Left forelimb (tissue), 1 donor: ENCODE data around the gene GPRC5C.
"Not testable (repeated sequence)": the region's sequence is repeated elsewhere in the genome, so short reads cannot be mapped to it uniquely, and the experiment has no call there.

Source experiments
- DNase-seq: peaks from one replicate; pipeline ENCODE4 v3.0.0-alpha.2; 2018; ENCODE audit warnings: low spot score

Gene GPRC5C

DNA sequence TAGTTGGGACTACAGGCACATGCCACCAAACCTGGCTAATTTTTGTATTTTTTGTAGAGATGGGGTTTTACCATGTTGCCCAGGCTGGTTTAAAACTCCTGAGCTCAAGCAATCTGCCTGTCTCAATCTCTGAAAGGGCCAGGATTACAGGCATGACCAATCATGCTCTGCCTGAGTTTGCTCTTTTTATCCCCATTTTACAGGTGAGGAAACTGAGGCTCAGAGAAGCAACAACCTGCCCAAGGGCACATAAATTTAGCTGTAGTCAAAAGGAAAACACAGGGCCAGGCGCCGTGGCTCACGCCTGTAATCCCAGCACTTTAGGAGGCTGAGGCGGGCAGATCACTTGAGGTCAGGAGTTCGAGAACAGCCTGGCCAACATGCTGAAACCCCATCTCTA lies 26.6 kb upstream of the GPRC5C start:
- DNase-seq: not testable (repeated sequence)

GRCh38 chr17:74407384-74407783 lies 24.5 kb upstream of the GPRC5C start:
- DNase-seq: no peak

- no peak for DNase-seq
Measured at GRCh38 chr17:74408262-74408661, 23.6 kb upstream of the GPRC5C start.

- DNase-seq: no peak
Measured at GRCh38 chr17:74408815-74409214, 23.1 kb upstream of the GPRC5C start.

GRCh38 chr17:74410001-74410443 lies 21.9 kb upstream of the GPRC5C start:
- DNase-seq: no peak

DNA sequence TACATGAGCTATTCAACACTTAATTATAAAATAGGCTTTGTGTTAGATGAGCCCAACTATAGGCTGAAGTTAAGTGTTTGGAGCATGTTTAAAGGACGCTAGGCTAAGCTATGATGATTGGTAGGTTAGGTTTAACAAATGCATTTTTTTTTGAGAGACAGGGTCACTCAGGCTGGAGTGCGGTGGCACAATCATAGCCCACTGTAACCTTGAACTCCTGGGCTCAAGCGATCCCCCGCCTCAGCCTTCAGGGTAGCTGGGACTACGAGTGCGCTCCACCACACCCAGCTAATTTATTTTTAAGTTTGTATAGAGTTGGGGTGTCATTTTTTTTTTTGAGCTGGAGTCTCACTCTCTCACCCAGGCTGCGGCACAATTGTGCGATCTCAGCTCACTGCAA lies 19.3 kb upstream of the GPRC5C start:
- DNase-seq: no peak

DNA sequence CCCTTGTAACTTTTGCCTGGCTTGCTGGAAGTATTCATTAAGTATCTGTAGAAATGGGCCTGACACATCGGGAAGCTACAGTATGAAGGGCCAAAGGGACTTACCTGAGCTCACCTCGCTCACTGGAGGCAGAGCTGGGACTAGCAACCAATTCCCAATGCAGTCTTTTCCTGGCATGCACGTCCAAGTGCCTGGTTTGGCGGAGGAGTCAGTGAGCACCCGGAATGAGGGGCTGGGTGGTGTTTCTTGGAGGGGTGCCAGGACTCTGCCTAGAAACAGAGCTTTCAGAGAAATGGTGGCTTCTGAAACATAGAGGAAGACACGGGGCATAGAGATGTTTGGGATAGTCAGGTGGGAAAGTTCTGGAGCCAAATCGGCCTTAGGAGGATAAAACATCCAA lies 18.4 kb upstream of the GPRC5C start:
- no peak for DNase-seq

DNA sequence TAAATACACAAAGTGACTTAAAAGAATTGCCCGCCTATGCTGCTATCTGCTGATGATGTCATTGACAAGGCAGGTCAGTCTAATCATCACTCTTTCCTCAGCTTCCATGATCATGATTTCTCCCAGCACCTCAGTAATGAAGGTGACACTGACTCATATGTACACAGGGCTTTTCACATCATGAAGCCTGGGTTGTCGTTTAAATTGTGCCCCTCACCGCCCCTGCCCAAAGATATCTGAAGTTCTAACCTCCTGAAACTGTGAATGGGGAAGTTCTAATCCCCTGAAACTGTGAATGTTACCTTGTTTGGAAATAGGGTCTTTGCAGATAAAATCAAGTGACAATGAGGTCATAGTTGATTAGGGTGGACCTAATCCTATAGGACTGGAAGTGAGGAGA lies 17.4 kb upstream of the GPRC5C start:
- DNase-seq: no peak

DNA sequence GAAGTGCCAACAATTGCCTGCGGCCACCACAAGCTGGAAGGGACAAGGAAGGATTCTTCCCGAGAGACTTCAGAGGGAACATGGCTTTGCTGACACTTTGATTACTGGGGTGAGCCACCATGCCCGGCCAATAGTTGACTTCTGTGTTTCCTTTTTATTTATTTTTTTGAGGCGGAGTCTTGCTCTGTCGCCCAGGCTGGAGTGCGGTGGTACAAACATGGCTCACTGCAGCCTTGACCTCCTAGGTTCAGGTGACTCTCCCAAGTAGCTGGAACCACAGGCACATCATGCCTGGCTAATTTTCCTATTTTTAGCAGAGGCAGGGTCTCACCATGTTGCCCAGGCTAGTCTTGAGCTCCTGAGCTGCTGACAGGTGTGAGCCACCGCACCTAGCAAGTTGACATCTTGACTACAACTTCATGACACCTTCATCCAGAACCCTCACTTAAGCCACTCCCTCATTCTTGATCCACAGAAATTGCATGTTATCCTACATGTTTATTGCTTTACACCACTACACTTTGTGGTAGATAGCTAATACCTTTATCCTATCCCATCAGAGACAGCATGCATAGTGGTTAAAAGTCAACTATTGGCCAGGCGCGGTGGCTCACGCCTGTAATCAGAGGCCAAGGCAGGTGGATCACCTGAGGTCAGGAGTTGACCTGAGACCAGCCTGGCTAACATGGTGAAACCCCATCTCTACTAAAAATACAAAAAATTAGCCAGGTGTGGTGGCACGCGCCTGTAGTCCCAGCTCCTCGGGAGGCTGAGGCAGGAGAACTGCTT lies 16.1 kb upstream of the GPRC5C start:
- no peak for DNase-seq

GRCh38 chr17:74417178-74418045 lies 14.5 kb upstream of the GPRC5C start:
- no peak for DNase-seq

DNA sequence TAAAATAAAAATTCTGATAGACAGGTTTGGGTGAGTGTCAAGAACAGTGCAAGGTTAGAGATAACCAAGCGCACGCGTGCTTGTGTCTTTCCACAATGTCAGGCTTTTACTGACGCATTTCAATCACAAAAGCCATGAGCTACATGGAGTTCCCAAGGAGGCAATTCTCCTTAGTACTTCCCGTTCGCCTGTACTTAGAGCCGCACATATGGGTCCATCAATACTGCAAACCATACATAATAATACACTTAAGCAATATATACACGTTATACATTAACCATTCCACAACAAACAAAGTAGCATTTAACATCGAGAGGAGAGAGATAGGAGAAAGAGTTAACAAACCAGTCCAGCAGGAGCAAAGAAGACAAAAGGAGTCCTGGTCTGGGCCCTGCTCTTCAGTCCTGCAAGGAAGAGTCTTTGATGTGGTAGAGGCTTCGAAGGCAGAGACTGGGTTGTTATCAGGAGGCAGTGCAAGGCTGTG lies 11.9 kb upstream of the GPRC5C start:
- DNase-seq: no peak

DNA sequence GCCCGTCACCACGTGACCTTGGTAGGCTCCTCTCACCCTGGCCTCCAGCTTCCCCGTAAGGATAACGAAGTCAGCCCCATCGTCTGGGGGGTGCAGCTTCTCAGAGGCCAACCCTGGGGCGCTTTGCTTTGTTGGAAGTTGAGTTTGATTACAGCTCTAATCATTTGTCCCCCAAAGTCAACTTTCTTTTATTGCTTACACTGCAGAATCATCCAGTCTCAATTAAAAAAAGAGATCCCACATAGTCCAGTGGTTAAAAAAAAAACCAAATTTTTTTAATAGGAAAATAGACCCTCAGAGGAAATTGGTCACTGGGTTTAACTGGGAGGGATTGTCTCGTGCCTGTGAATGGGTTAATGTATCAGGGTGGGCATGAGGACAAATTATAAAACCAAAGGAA lies 7.8 kb upstream of the GPRC5C start:
- DNase-seq: no peak

DNA sequence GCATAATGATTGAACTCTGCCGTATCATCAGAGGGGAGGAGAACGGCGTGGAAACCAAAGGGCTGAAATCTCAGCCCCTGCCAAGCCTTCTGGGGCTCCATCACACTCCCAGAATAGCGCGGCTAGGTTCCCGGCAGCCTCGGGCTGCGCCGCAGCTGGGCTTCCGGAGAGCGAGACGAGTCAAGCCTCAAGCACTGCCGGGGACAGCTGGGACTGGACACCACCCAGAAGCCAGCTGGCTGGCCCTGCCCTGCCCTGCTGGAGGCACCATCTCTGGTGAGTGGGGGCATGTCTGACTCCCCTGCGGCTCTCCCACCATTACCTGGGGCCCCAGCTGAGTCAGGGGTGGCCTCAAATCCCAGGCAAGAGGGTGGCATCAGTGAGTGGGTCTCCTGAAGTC lies 7.2 kb upstream of the GPRC5C start:
- no peak for DNase-seq

DNA sequence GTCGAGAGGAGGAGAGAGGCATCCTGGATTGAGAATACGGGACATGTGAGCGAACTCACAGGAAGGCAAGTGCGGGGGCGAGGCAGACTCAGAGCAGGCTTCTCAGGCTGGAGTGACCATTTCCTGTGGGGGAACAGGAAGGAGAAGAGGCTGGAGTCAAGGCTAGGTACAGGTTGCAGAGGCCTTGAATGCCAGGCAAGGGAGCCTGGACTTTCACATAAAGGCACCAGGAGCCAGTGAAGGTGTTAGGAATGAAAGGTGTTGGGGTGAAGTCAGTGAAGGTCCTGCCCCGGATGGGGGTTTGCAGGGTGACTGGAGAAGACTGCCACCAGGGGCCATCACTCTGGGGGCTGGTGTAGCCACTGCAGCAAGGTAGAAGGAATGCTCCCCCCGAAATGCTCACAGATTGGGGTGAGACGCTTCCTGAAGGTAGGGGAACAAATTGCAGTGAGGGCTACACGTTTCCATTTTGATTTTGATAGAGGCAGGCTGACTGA lies 5.3 kb upstream of the GPRC5C start:
- no peak for DNase-seq

DNA sequence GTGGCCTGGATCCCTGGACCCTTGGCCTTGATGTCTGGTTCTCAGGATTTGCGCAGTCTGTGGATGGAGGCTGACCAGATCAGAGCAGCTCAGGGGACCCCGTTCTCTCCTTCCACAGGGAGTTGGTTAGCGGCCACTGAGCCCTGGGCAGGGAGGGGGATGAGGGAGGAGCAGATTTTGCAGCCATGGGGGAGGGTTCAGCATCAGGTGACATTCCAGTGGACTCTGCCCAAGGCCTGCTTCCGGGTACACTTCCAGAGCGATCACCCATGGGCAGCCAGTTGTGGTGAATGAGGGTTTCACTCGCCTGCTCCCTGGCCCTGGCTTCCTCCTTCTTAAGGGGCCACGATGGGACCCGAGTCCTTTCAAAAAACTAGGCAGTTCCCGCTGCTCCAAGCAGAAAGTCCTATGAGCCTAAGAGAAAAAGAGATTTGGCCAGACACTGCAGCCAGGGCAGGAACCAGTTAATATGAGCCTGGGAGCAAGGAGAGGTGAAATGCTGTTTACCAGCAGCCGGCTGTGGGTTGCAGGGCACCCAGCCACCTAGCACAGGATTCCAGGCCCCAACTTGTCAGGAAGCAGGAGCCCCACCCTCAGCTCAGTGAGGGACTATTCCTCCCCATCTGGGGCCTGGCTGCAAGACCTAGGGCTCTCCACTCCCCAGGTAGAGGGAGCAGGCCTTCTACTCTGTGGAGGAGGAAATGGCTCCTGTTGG lies 4.7 kb upstream of the GPRC5C start:
- DNase-seq: no peak

DNA sequence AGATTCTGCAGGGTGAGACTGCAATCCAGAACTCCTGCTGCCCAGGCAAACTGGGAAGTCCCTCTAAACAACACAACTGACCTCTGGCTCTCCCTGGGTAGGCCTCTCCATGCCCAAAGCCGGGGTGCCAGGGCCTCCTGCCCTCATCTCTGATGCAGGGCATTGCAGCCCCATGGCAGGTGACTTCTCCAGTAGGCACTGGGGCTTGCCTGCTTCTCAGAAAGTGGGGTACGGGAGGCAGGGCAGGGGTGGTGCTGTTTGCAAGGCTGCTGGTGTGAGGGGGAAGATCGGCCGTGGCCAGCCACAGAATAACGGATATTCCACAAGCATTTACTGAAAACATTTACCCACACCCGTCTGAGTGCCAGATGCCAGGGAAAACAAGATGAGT lies 4.1 kb upstream of the GPRC5C start:
- no peak for DNase-seq

DNA sequence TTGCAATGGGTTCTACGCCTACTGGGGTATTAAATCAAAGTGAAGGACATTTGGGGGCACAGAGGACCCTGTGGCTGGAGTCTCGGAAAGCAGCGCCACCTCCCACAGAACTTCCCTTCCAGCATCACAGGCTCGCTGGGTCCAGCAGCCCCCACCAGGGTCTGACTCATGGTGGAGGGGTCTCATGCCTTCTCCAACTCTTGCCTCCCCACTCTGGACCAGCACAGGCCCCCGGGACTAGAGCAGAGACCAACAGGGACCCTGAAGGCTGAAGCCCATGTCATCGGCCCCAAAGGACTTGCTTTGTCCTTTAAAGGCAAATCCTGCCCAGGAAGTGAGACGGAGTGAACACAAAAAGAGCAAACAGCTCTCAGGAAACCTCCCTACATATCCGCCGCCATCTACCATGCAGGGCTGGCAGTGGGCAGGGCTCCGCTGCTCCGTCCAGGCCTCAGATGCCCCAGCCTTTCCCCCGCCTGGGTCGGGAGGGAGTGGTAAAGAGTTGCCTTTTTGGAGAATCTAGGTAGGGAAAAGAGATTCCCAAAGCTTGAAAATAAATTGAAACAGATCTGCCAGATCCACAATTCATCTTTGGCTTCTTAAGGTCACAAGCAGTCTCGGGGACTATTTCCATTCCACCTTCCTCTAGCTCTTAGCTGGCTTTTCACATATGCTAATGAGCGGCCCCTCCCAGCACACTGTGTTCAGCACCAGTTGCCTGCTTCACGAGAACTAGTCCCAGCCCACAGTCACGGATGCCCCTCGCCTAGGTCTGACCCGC lies 2.1 kb upstream of the GPRC5C start:
- no peak for DNase-seq

DNA sequence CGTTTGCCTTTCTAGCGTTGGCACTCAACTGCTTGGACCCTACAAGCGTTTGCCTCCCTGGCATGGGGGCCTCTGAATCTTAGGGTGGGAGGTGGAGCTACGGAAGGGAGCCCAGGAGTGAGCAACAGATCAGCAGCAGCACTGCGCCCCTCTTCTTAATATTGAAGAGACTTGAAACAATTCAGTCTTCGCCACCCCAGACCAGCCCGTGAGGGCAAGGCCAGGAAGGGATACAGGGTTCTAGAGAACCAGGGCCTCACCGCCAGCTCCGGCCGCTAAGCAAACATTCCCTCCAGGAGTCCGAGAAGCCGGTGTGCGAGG lies 1.5 kb upstream of the GPRC5C start:
- no peak for DNase-seq

DNA sequence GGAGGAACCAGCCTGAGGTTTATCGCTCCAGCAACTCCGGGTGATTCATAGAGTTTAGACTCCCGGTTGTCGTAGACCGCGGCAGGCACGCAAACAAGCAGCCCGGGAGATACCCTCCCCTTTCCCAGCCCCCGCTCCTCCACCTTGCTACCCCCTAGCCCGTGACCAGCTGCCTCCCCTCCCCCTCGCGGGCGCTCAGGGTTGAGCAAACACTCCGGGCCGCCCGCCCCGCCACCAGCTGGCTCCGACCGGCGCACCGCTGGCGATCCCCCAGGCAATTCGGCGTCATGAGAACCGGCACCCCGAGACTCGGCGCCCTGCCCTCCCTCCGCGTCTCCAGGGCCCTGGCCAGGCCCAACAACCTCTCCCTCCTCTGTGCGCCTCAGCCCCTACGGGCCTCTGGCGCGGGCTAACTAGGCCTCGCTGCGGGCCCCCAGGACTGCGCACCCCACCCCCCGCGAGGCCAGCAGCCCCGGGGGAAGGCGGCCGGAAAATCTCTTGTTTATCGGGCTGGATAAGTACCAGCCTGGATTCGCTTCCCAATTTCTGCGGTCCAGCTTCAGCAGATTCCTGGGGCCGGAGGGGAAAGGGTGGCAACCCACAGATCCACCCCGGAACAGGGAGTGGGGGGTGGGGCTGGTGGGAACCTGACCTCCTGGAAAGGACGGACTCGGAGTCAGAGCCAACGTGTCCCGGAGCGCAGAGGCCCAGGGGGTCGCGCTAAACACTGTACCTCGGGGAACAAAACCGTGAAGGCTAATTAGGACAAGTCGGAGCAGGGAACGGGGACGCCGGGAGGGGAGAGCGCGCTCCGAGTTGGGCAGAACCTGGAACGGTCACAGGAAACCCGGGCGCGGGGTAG lies 951 bp upstream of the GPRC5C start:
- no peak for DNase-seq

DNA sequence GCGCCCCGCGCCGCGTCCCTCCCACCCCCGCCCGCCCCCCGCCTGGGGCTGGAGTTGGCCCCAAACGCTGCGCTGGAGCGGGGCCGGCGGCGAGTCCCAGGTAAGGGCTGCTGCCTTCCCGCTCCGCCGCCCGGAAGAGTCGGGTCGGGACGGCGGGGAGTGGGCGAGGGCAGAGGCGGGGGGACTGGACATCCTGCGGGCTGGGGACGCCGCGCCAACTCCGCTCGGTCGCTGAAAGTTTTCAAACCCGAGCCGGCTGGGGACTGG lies 469 bp downstream of the GPRC5C start:
- DNase-seq: no peak

DNA sequence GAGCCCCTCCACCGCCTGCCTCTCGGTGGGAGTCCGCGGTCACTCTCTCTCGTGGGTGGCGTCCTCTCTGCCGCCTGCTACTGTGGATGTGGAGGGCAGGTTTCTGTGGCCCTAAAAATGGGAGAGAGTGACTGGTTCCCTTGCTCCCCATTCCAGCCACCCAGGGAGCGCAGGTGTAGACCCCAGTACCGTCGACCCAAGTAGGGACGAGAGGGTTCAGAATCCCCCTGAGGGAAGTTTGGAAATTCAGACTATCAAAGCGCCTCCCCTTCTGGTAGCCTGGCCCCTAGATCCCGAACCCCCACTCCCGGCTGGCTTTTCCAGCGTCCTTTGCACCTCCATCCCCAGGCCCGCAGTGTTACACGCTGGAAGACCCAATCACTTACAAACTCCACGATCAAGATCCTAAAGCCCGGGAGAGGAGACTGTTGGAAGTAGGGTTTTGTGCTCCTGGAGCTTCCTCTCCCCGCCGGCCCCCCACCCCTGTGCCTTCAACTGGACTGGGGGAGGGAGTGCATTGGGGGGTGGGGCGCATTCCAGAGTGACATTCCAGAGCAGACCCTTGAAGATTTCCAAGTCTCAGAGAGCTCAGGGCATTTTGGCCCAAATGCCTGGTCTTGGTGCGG lies 991 bp downstream of the GPRC5C start:
- no peak for DNase-seq
